ENCODE data around the gene YPEL5.

DNA sequence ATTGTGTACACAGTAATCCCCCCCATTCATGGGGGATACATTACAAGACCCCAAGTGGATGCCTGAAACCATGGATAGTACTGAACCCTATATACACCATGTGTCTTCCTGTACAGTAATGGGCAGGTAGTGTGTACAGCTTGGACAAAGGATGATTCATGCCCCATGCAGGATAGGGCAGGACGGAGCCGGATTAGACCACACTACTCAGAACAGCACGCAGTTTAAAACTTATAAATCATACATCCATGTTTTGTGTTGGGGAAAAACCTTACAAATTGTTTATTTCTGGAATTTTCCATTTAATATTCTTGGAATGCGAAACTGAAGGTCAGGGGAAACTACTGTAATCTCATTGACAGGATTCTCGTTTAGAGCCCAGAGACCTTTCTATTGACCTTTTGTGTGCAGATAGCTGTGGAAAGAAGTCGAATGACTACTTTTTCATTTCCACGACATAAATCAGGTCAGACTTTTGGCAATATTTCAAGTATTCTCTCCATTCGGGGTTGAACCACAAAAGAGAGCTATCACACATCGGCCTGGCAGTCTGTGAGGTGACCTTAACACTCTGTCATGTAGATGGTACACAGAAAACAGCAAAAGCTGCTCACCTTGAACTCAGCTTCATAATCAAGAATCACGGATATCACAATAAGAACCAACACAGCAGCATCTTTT, 9.9 kb upstream of the YPEL5 start:
- TF ChIP-seq GATA2 (IDR thresholded peaks at IDR 0.05; ENCODE audit: low read depth, low read length): no peak
- TF ChIP-seq GATA3 (IDR thresholded peaks at IDR 0.05; ENCODE audit: low read depth, low read length): no peak

Measured in SH-SY5Y (cell line).